ENCODE data around the gene DRC7. TPM values are rescaled to one million over a fixed set of nuclear protein-coding genes. Genes with fewer than 3 reads are reported as not detected.

The DRC7 gene
- total and polyA plus RNA-seq, 4 donors = 0.06 to 1.8 (median 0.08) TPM; not detected in 1

- TF ChIP-seq YY1 (IDR thresholded peaks at IDR 0.05) (no peak), EGR1 (IDR thresholded peaks at IDR 0.05; ENCODE audit: low read depth in 2 of 2) (no peak)
Observed at GRCh38 chr16:57771141-57771785, 76.7 kb downstream of the DRC7 start (continued).

DNA sequence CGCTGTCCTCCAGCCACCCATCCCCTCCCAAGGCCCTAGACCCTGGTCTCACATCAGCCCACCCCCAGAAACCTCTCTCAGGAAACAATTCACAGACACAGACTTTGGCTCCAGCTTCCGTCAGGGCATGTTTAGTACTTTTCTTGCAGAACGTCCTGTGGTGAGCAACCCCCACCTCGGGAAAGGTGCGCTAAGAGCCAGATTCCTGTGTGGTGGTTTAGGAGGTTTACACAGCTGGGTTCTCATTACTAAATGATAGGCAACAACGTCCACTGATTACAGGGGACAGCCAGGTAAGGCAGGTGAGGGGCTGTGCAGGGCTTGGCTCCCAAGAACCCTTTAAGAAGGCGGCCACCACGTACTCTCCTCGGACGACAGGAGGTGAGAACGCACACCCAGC, 78.4 kb downstream of the DRC7 start:
- H3K4me1 ChIP-seq (ENCODE audit: control insufficient read depth in 4 of 4, insufficient read depth in 4 of 4, low read length in 3 of 4) = no peaks in the 10 kb centered on the region
- no peak for DNase-seq (ENCODE audit: low spot score)
- WGBS = 88% methylated on average over 11 of the region's 11 CpGs
- TF ChIP-seq RAD21 (IDR thresholded peaks at IDR 0.05) (no peak), JUND (IDR thresholded peaks at IDR 0.05) (no peak), GABPA (IDR thresholded peaks at IDR 0.05 in 1 of 2, conservative IDR thresholded peaks at IDR 0.05 in 1 of 2) (no peak), HNF4A (conservative IDR thresholded peaks at IDR 0.05) (no peak), FOXA2 (IDR thresholded peaks at IDR 0.05) (no peak), HNF4G (IDR thresholded peaks at IDR 0.05) (no peak), RXRA (IDR thresholded peaks at IDR 0.05) (no peak)
- TF ChIP-seq, protein P1, sequence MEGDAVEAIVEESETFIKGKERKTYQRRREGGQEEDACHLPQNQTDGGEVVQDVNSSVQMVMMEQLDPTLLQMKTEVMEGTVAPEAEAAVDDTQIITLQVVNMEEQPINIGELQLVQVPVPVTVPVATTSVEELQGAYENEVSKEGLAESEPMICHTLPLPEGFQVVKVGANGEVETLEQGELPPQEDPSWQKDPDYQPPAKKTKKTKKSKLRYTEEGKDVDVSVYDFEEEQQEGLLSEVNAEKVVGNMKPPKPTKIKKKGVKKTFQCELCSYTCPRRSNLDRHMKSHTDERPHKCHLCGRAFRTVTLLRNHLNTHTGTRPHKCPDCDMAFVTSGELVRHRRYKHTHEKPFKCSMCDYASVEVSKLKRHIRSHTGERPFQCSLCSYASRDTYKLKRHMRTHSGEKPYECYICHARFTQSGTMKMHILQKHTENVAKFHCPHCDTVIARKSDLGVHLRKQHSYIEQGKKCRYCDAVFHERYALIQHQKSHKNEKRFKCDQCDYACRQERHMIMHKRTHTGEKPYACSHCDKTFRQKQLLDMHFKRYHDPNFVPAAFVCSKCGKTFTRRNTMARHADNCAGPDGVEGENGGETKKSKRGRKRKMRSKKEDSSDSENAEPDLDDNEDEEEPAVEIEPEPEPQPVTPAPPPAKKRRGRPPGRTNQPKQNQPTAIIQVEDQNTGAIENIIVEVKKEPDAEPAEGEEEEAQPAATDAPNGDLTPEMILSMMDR (IDR thresholded peaks at IDR 0.05; ENCODE audit: low read depth, low read length, missing input control) = no peak
- H3K9me3 ChIP-seq (ENCODE audit: control insufficient read depth in 4 of 4, low read length in 3 of 4) = no peaks in the 10 kb centered on the region
- no peak overlapping the region for H3K4me3 ChIP-seq (ENCODE audit: low read depth in 1 of 3, low read length in 3 of 3)
- H3K9ac ChIP-seq (ENCODE audit: low read depth in 1 of 2, low read length in 2 of 2) = no peak overlapping the region
- H3K27me3 ChIP-seq (ENCODE audit: control insufficient read depth in 4 of 4, insufficient read depth in 4 of 4, low read length in 3 of 4) = no peaks in the 10 kb centered on the region
- H3K27ac ChIP-seq (ENCODE audit: low read depth in 1 of 2, low read length in 2 of 2) = no peak overlapping the region
- peaks cover 18 to 55% (median 28%) of the 10 kb centered on the region in 4 donors for H3K36me3 ChIP-seq (ENCODE audit: control insufficient read depth in 4 of 4, insufficient read depth in 3 of 4, low read depth in 1 of 4, low read length in 3 of 4)

DNA sequence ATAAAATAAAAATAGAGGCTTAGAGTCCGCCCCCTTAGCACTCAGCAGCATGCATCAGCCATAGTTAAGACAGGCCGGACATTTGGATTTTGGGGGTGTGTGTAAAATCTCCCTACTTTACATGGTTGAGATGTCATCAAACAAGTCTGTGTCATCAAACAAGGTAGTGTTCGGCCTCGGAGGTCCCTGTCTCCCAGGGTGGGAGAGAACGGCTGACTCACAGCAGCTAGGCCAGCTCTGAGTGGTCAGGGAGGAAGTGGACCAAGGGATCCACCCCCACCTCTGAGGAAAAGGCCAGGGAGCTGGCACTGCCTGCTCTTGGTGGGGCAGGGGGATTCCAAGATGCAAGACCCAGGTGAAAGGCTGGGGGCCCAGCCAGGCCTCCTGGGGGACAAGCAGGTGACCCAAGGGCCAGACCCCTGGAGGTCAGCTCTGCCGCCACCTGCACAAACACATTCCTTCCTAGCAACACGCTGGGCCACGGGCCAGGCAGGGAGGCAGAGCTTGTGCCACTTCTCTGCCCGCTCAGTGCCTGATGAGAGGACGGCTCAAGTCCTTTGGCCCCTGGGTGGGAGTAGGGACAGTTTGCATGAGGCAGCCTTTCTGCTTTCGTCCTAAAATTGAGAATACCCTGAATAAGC, 79.2 kb downstream of the DRC7 start:
- H3K9ac ChIP-seq (ENCODE audit: low read depth in 1 of 2, low read length in 2 of 2) = no peak overlapping the region
- TF ChIP-seq SP1 (IDR thresholded peaks at IDR 0.05) (no peak), JUND (IDR thresholded peaks at IDR 0.05) (no peak), HNF4A (conservative IDR thresholded peaks at IDR 0.05) (no peak), EGR1 (IDR thresholded peaks at IDR 0.05; ENCODE audit: low read depth in 2 of 2) (no peak), ZBTB33 (IDR thresholded peaks at IDR 0.05) (no peak), GABPA (IDR thresholded peaks at IDR 0.05 in 1 of 2, conservative IDR thresholded peaks at IDR 0.05 in 1 of 2) (no peak), NR2F2 (IDR thresholded peaks at IDR 0.05) (no peak), RAD21 (IDR thresholded peaks at IDR 0.05) (no peak), YY1 (IDR thresholded peaks at IDR 0.05) (no peak), HNF4G (IDR thresholded peaks at IDR 0.05) (no peak)
- TF ChIP-seq, protein P1 (IDR thresholded peaks at IDR 0.05; ENCODE audit: low read depth, low read length, missing input control) = no peak
- TF ChIP-seq, protein P2, sequence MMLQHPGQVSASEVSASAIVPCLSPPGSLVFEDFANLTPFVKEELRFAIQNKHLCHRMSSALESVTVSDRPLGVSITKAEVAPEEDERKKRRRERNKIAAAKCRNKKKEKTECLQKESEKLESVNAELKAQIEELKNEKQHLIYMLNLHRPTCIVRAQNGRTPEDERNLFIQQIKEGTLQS (IDR thresholded peaks at IDR 0.05) = no peak
- peaks cover 18 to 50% (median 25%) of the 10 kb centered on the region in 4 donors for H3K36me3 ChIP-seq (ENCODE audit: control insufficient read depth in 4 of 4, insufficient read depth in 3 of 4, low read depth in 1 of 4, low read length in 3 of 4)
- no peaks in the 10 kb centered on the region for H3K4me1 ChIP-seq (ENCODE audit: control insufficient read depth in 4 of 4, insufficient read depth in 4 of 4, low read length in 3 of 4)
- no peaks in the 10 kb centered on the region for H3K9me3 ChIP-seq (ENCODE audit: control insufficient read depth in 4 of 4, low read length in 3 of 4)
- no peak overlapping the region for H3K4me3 ChIP-seq (ENCODE audit: low read depth in 1 of 3, low read length in 3 of 3)
- 85% methylated on average over 11 of the region's 11 CpGs for WGBS
- no peak overlapping the region for H3K27ac ChIP-seq (ENCODE audit: low read depth in 1 of 2, low read length in 2 of 2)
- H3K27me3 ChIP-seq (ENCODE audit: control insufficient read depth in 4 of 4, insufficient read depth in 4 of 4, low read length in 3 of 4) = no peaks in the 10 kb centered on the region
- DNase-seq (ENCODE audit: low spot score) = no peak
